Neural cell (in vitro differentiated cells): ENCODE data around the gene P2RX1.

Experiments used
- EP300 ChIP-seq: fragments of 450-650 bp; conservative IDR thresholded peaks from 2 replicates; pipeline ENCODE4 v1.6.1; 2014; ENCODE audit warnings: antibody characterized with exemption, mild to moderate bottlenecking, moderate library complexity; ENCODE audit not compliant: poor library complexity, severe bottlenecking
- POLR2AphosphoS5 ChIP-seq: IDR thresholded peaks from 2 replicates; pipeline ENCODE4 v1.6.1; 2012
- TAF1 ChIP-seq: IDR thresholded peaks from 2 replicates; pipeline ENCODE4 v1.6.1; 2012; ENCODE audit warnings: low read depth
- TF ChIP-seq, protein P1 (sequence below): IDR thresholded peaks from 2 replicates; pipeline ENCODE4 v1.6.1; 2012; ENCODE audit warnings: borderline replicate concordance
- TF ChIP-seq, protein P2 (sequence below): fragments of 450-650 bp; IDR thresholded peaks from 2 replicates; pipeline ENCODE4 v1.5.1; 2014; ENCODE audit warnings: antibody characterized with exemption, mild to moderate bottlenecking, moderate library complexity; ENCODE audit not compliant: poor library complexity, severe bottlenecking

DNA sequence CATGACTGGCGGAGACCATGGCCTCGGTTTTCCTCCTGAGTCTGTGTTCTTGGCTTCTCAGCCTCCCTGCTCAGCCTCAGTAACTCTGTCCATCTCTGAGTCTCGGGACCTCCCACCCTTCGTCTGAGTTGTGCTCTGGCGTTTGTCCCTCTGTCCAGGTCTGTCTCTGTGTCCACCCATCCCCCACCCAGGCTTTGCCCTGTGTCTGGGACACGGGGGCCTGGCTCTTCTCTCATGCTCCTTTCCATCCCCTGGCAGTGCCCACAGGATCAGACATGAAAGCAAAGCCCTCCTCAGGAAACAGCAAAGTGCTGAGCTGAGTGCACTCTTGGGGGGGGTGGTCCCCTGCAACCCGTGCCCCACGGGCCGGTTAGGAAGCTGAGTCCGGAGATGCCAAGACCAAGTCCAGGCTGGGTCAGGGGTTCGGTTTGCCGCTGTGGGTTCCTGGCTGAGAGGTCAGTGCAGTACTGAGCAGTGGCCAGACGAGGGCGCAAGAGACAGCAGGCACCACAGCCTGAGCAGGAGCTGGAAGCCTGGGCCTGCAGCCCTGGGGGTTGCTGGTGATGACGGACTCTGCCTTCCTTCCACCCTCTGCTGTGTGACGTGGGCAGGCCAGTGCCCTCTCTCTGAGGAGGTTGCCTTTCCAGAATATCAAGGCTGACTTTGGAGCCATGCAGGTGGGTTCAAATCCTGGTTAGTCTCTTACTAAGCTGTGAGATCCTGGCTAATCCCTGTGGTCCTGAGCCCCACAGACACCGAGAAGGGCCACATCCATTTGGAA lies 2.5 kb downstream of the P2RX1 start:
- TF ChIP-seq, protein P1, sequence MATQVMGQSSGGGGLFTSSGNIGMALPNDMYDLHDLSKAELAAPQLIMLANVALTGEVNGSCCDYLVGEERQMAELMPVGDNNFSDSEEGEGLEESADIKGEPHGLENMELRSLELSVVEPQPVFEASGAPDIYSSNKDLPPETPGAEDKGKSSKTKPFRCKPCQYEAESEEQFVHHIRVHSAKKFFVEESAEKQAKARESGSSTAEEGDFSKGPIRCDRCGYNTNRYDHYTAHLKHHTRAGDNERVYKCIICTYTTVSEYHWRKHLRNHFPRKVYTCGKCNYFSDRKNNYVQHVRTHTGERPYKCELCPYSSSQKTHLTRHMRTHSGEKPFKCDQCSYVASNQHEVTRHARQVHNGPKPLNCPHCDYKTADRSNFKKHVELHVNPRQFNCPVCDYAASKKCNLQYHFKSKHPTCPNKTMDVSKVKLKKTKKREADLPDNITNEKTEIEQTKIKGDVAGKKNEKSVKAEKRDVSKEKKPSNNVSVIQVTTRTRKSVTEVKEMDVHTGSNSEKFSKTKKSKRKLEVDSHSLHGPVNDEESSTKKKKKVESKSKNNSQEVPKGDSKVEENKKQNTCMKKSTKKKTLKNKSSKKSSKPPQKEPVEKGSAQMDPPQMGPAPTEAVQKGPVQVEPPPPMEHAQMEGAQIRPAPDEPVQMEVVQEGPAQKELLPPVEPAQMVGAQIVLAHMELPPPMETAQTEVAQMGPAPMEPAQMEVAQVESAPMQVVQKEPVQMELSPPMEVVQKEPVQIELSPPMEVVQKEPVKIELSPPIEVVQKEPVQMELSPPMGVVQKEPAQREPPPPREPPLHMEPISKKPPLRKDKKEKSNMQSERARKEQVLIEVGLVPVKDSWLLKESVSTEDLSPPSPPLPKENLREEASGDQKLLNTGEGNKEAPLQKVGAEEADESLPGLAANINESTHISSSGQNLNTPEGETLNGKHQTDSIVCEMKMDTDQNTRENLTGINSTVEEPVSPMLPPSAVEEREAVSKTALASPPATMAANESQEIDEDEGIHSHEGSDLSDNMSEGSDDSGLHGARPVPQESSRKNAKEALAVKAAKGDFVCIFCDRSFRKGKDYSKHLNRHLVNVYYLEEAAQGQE = no peak
- no peak for TF ChIP-seq POLR2AphosphoS5
- TF ChIP-seq, protein P2, sequence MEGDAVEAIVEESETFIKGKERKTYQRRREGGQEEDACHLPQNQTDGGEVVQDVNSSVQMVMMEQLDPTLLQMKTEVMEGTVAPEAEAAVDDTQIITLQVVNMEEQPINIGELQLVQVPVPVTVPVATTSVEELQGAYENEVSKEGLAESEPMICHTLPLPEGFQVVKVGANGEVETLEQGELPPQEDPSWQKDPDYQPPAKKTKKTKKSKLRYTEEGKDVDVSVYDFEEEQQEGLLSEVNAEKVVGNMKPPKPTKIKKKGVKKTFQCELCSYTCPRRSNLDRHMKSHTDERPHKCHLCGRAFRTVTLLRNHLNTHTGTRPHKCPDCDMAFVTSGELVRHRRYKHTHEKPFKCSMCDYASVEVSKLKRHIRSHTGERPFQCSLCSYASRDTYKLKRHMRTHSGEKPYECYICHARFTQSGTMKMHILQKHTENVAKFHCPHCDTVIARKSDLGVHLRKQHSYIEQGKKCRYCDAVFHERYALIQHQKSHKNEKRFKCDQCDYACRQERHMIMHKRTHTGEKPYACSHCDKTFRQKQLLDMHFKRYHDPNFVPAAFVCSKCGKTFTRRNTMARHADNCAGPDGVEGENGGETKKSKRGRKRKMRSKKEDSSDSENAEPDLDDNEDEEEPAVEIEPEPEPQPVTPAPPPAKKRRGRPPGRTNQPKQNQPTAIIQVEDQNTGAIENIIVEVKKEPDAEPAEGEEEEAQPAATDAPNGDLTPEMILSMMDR = peak; percentile 83
- no peak for TF ChIP-seq EP300
- no peak for TF ChIP-seq TAF1
